Activated T-cell treated with anti-CD3 and anti-CD28 coated beads for 4 hours (primary cell): Measurements from ENCODE around the gene TPRG1.

Experiments
- DNase-seq: peaks from one replicate; pipeline ENCODE4 v3.0.0-alpha.2; 2020

The TPRG1 gene

DNA sequence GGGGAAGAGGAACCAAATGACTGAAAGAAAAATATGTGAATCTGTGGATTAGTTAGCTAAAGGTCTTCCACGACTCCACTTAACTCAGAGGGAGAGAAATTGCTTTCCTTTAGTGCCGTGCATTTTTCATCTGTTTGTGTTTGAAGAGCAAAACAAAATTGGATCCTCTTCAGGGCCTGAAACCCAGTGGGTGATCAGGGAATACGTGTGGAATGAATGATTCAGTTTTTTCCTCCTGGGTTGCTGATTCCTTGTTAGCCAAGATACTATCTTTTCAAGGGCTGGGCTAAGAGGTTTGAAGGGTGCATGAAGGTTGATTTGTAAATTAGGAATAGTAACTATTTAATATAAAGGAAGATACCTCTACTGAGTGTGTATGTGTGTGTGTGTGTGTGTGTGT lies 61.0 kb downstream of the TPRG1 start:
- no peak for DNase-seq

DNA sequence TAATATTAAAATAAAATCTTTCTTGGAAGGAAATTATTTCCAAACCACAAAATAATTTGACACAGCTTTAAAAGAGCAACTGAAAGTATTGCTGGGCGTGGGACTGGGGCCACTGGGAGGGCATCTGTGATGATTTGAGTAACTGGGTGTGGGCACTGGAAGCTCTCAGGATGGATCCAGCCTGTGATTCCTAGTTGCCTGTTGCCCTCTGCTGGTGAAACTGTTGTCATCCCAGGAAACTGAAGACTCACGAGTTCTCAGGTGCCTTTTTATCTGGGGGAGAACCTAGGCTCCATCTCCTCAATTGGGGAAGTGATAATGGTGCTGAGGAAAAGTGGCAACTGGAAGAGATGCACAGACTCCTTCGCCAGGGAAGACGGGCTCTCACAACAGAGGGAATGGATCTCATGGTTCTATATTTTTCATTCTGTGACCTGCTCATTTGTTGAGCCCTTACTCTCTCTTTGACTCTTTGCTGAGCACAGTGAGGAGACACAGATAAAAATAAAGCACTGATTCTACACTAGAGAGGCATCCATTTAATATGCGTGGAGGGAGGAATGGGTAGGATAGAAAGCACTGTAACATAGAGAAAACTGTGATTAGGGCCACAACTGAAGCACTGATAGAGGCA lies 61.6 kb downstream of the TPRG1 start:
- no peak for DNase-seq

DNA sequence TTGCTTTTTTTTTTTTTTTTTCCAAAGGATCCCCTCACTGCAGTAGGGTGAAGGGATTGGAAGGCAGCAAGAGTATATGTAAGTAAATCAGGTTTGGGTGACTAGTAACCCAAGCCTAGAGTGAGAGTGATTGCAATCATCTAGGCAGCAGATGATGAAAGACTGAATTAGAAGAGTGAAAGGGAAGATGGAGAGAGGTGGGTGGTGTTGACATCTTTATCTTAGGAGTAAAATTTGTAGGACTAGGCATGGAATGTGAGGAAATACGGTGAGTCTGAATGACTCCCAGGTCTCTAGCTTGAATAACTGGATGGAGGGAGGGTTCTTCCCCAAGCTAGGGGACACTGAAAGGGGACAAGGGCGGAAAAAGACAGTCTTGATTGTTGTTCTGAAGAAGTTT lies 63.4 kb downstream of the TPRG1 start:
- no peak for DNase-seq

DNA sequence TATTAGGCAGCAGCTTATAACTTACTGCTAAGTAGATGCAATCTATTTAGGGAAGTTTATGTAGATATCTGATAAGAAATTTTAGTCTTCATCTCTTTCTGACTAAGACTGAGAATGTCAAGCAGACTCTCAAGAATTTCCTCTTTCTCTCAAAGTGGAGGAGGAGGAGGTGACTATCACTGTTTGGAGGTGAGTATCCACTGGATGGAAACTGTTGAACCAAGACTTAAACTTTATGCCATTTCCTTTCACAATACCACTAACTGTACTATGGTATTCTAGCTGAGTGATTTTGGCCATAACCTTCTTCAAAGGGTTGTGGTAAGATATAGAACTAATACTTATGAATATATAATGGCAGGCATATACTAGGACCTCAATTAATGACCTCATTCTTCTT lies 64.6 kb downstream of the TPRG1 start:
- DNase-seq = no peak

DNA sequence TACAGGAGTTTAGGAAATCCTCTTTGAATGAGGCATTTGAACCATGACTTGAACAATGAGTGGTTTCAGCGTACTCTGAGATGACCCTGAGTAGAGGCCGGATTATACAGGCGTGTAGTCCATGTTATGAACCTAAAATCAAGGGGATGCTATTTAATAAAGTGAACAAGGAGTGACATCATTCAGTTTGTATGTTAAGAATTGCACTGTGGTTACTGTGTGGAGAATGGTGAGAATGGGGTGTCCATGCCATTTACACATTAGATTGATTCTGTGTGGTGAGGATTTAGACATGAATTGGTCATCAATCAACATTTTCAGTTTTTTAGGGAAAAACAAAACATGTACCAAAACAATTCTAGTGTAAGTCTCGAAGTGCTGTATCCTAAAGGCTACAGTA lies 65.8 kb downstream of the TPRG1 start:
- DNase-seq = no peak

DNA sequence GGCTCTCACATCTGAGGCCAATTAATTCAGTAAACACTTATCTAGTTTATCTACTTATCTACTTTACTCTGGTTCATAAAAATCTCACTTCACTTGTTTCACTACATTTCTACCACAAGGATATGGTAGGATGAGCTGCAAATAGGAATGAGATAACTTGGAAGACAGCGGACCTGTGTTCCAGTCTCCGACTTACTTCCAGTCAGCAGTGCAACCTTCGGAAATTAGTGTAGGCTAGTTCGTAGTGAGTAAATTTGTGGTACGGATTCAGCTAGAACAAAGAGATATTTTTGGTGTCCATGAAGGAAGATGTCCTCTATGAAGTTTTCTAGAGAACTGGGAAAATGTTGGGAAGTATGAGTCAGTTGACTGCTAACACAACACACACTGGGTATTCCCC lies 66.3 kb downstream of the TPRG1 start:
- DNase-seq = no peak

DNA sequence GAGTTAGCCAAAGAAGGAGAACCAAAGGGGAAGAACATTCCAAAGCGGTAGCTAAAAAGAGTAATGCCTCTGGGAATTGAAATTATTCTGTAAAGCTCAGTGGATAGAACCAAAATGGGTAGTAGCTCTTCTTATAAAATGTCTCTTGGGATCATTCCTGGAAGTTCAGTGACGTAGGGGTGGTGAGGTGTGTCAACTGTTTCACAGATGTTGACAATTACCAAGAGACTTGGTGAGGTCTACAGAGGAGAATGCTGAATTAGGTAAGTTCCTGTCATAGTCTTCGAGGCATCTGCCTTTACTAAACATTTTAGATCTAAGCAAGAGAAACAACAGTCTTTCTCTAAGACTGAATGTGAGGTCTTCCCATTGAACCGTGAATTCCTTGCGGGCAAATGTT lies 67.8 kb downstream of the TPRG1 start:
- no peak for DNase-seq

DNA sequence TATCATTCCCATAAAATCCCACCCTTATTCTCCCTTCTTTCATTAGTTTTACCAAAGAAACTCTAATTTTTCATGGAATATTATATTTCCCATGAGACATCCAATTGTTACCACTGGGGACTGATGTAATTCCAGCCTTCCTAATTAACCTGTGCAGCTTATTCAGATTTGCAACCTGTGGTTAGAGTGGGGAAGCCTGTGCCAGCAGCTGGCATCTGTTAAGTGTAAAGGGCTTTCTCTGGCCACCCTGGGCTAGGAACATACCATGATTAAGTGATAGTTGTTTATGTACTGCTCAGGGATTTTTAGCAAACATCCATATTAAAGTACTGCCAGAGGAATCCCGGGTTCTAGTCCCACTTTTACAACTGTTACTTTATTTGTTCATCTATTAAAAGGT lies 78.2 kb downstream of the TPRG1 start:
- no peak for DNase-seq

DNA sequence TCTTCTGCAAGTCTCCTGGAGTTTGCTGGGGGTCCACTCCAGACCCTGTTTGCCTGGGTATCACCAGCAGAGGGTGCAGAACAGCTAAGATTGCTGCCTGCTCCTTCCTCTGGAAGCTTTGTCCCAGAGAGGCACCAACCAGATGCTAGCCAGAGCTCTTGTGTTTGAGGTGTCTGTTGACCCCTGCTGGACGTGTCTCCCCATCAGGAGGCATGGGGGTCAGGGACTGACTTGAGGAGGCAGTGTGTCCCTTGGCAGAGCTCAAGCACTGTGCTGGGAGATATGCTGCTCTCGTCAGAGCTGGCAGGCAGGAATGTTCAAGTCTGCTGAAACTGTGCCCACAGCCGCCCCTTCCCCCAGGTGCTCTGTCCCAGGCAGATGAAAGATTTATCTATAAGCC lies 86.5 kb downstream of the TPRG1 start:
- DNase-seq = no peak

DNA sequence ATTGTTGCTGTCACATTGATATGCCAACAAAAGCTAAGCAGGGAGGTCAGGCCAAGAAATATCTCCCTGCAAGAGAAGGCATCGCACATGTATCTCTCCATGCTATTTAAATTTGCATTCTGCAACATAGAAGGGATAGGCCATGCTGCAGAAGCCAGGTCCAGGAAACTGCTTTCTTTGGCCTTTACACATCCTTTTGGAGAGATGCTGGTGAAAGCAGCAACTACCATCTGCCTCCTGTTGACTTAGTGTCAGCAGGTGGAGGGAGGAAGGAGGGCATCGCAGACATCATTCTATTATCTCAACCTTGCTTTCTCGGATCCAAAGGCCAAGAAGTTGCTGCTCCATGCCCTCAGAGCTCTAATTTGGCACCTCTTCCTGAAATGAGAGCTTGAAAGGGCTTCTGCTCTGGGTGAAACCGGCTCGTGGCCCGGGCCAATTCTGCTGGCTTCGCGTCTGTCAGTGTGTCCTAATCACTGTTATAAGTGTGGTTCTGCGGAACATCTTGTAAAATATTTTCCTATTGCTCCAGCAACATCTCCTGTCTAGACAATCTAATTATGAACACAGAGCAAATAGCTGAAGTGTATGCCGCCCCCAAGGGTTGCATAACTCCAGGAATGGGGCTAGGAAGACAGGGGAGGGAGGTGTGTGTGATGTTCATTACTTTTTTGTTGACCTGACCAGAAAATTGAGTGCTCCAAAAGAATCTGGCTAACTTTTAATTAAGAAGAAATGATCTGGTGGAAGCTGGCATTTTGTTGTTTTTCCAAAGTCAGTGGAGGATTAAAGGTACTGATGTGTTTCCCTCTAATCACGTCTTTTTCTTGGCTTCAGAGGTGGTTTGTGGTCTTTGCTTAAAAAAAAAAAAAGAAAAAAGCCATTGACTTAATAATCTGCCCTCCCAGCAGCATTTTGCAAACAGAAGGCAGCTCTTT lies 89.1 kb downstream of the TPRG1 start:
- no peak for DNase-seq

DNA sequence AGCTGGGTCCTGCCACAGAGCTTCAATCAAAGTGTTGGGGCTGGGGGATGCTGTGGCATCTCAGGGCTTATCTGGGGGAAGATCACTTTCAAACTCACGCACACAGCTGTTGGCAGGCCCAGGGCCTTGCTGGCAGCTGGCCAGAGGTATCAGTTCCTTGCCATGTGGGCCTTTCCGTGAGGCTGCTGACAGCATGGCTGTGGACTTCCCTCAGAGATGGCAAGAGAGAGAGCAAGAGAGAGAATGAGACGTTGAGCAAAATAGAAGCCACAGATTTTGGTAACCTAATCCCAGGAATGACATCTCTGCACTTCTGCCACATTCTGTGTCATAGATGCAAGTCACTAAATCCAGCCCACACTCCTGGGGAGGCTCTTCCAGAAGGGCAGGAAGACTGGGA lies 91.0 kb downstream of the TPRG1 start:
- no peak for DNase-seq

DNA sequence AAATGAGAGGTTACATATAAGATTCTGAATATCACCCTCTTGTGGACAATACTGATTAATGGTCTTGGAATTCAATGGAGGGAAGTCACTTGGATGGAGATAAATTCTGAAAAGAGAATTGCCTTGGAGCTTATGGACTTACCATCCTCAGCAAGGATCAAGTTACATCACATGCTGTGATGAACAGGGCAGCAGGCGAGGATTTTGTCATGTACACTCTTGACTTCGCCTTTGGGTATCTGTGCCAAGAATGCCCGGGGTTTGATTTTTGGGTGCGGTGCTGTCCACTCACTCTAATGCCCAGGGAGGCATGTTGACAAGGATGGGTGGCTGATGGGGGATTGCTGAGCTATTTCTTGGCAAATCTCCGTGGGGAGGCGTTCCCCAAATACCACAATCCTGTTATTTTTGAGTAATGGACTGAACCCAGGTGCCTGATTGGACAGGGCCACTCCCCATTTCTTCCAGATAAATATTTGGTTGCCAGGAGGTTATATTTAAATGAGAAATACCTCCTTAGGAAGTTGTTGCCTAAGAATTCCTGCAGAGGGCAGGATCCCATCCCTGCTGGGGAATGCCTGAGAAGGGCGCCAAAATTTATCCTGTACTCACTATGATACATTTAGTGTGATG lies 96.3 kb downstream of the TPRG1 start:
- no peak for DNase-seq

DNA sequence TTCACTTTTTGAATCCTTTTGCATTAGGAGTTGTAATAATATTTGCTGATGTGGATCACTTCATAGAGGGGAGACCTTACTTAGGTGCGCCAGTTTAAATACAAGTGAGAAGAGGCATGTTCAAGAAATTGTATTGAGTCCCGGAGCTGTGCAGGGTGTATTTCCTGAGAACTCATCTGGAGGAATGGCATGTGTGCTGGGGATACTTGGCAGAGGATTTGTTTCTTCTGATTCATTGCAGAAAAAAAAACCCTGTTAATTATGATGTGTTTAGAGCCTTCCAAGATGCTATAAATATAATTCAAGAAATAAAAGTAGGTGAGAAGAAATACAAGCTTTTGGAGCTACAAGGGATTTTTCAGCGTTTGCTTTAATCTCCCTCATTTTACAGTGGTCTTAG lies 97.6 kb downstream of the TPRG1 start:
- no peak for DNase-seq

DNA sequence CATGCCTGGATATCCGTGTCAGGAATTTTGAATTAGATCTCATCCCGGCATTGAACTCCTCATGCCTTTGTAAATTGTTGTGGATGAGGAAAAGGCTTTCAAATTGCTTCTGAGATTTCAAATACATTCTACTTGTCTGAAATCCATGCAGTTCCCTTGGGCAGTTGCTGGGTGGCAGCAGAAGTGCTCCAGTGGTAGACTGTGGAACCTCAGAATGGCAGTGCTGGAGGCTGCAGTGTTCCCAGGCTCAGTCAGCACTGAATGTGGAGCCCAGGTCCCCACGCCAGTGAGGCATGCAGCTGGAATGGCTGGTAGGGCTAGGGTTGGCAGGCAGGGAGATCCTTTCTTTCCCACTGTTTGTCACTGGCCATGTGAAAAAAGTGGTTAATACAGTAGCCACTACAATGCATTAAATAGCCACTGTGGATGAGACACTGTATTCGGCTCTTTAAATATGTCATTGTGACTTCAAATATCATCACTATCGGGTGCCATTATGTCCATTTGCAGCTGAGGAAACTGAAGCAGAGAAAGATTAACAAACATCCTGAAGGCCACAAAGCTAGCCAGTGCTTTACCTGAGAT lies 98.6 kb downstream of the TPRG1 start:
- no peak for DNase-seq

DNA sequence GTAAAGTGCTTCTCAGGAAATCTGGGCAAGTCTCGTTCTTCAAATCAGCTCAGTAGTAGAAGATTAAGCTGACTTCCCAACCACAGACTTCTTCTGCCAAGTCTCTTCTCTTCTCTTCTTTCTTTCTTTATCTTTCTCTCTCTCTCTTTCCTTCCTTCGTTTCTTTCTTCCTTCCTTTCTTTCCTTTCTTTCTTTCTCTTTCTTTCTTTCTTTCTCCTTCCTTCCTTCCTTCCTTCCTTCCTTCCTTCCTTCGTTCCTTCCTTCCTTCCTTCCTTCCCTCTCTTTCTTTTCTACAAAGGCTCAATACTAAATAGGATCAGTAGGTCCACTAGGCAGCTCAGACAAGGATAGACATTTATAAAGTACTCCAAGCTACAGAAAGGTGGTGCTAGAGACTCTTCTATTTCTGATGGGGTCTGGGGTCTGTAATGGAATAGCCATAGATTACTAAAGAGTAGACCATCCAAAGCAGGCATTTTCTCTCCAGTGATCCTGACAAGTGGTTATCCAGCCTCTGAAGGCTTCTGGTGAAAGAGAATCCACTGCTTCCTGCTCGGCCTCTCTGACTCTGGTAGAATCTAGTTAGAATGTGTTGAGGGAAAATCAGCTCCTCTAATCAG lies 100.8 kb downstream of the TPRG1 start:
- no peak for DNase-seq

DNA sequence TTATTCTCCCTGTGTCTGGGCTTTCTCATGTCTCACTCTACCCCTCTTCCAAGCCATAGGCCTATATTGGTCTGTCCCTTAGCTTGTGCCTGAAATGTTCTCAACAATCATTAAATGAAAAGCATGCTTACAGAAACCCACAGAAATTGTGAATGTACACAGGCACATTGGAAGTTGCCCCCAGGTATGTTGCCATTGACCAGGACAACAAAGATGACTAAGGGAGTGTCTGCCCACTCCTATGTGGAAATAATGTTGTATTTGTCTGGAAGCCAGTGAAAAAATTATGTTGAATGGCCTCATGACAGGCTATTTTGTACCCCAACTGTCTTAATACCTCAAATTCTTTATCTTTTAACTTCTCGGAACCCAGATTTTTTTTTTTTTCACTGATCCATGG lies 102.0 kb downstream of the TPRG1 start:
- no peak for DNase-seq

DNA sequence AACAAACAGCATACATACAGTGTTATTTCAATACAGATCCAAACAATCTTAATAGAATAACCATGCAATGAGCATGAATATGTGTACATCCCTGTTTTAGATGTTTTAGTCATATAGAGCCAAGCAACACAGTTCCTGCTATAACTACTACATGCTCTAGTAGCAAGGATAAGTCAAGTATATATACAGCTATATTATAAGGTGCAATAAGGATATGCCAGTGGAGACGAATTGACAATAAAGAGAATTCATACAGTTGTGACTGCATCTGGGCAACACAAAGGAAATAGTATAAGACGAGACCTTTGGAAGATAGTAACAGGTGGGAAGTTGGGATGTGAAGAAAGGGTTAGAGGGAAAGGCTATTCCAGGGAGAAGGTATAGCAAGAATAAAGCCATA lies 103.4 kb downstream of the TPRG1 start:
- DNase-seq = no peak

DNA sequence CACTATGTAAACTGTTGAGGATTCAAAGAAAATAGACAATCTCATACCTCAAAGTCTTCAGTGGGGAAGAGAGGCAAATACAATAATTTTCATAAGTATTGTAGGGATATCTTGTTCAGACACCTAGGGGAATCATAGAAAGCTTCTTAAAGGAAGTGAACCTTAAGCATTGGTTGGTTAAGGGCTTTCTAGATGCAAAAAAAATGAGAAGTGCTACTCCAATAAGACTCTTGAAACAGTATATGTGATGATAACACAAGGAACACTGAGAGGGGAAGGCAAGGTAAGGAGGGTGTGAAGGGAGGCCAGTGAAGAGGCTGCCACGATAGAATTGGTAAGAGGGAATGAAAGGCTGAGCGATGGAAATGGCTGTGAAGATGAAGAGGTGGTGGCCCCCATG lies 104.1 kb downstream of the TPRG1 start:
- DNase-seq = no peak

DNA sequence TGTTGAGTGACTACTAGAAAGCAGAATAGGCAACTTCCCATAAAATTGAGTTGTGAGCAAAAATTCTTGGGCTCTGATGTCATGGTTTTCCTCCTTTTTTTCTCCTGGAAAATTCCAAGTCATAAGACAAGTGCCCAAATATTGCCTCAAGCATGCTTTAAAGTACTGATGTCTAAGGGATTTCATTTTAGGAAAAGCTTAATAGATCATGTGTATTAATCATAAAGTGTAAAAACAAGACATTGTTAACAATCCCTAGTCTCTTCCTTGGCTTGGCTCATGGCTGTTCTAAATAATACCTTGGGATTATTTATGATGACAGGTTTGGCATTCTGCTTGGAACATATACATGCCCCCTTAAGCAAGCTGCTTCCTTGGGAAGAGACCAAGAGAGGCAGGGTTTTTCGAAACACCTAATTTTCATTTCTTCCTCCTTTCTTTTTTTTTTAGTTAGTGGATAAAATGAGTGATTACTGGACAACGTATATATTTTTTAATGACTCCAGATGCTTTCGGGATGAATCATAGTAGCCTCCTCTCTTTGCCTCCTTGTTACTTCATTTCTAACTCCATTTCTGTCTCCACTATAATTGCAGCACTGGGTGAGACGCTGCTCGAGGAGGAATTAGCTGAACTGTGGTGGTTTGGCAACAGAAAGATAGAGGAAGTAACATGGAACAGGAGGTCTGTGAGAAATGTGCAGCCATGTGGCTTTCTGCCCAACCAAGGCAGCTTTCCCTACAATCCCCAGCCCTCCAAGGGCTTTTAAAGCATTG lies 104.9 kb downstream of the TPRG1 start:
- no peak for DNase-seq

DNA sequence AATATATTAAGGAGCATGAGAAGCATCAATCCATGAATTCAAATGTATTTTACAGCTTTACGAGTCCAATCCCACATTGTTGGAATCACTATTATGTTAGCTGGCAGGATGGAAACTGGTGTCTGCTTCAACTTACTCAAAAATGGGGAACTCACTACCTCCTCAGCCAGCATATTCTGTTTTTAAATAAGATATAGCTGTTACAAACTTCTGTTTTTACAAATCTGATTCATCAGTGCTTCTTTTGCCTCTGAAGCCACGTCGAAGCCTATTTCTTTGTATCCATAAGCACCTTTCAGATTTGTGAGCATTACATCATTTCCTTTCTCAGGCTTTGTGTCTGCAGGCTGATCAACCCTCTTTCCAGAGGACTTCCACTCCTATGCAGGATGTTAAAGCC lies 105.9 kb downstream of the TPRG1 start:
- no peak for DNase-seq

DNA sequence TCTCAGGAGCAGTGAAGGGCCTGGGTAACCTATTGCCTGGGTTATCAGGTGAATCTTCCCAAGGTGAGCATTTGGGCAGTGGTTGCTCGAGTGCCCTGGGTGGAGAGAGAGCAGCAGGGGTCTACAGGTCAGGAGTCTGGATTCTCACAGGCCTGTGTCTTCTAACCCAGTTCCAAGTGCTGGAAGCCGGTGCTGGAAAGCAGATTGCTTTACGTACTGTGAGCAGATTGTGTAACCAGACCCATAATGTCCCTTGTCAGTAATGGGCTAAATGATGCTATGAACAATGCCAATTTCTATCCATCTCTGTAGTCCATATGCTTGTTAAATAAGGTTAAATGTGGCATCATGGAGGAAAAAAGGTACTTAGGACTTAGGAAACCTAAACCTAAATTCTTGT lies 106.5 kb downstream of the TPRG1 start:
- DNase-seq = no peak

DNA sequence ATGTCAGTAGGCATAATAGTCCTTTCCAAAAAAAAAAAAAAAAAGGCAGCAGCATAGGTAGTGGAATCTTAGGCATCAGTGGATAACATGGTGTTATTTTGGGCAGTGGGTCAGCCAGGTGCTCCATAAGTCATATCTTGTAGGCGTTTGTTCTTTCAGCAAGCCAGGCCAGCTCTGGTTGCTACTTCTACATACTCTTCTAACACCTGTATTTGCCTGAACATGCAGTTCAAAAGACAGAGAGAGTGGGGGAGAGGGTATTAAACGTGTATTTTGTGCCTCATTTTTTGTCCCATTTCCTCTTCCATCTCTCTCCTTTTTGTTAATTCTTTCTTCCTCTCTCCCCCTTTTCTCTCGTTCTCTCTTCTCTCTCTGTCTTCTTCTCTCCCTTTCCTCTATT lies 110.4 kb downstream of the TPRG1 start:
- no peak for DNase-seq

DNA sequence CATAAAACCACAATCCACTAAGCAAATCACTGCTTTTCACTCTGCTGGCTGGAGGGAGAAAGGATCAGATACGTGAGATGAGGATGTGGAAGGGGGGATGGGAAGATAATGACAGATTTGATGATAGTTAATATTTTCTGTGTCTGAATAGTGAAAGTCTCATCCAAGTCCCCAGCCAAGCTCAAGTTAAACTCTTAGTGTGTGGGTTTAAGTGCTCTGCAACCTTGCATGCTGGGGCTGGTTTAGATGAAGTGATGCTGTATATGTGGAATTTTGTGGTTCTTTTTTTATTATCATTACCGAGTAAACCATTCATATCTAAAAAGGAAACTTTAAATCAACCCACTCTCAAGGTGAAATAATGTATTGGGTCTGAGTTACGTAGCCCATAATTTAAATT lies 111.0 kb downstream of the TPRG1 start:
- DNase-seq = no peak
